ENCODE results near the gene MGAT3.

- TF ChIP-seq CTCF (IDR thresholded peaks at IDR 0.05) (no peak), POLR2A (IDR thresholded peaks at IDR 0.05) (no peak)
These were observed 35.4 kb downstream of the MGAT3 start for GRCh38 chr22:39492186-39492585.

Data from adrenal gland (tissue), 5 donors.